Mesenteric fat pad (tissue), 1 donor: ENCODE results near the gene IFITM5. TPM values are rescaled to one million over a fixed set of nuclear protein-coding genes. Genes with fewer than 3 reads are reported as not detected.
"Not testable (repeated sequence)": the region's sequence is repeated elsewhere in the genome, so short reads cannot be mapped to it uniquely, and the experiment has no call there.

ENCODE experiments used
- DNase-seq: peaks from one replicate; pipeline ENCODE4 v3.0.0-alpha.2; 2020; ENCODE audit warnings: low spot score
- total RNA-seq: library from RNA; stranded (reverse); fragmentation: NEBNext Ultra II Directional; extraction: Animal tissue kit (Norgen Biotek cat#: 25700); gene quantifications from one replicate; pipeline ENCODE4 v1.2.1, GENCODE V29; 2021
- donor health status: DM: yes; HTN: yes; CAD: no.

Gene IFITM5
- total RNA-seq, 1 donor from 2014 or later: not detected

DNA sequence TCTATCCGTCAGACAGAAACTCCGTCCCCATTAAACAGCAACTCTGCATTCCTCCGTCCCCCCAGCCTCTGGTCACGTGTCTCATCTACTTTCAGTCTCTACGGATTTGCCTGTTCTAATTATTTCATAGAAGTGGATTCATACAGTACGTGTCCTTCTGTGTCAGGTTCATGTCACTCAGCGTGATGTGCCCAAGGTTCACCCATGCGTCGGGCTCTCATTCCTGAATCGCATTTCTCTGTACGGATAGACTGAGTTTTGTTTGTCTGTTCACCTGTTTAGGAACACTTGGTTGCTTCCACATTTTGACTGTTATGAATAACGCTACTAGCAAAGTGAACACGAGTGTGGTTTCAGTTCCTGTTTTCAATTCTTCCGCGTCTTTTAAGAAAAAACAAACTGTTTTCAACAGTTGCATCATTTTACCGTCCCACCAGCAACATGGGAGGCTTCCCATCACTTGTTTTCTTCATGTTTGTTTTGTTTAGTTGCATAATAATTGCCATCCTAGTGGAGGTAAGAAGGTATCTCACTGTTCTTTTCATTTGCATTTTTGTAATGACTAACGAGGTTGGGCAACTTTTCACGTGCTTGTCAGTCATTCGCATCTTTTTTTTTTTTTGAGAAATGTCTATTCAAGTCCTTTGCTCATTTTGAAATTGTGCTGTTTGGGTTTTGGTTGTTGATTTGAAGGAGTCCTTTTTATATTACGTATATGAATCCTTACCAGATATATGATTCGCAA lies 30.0 kb downstream of the IFITM5 start:
- no peak for DNase-seq

DNA sequence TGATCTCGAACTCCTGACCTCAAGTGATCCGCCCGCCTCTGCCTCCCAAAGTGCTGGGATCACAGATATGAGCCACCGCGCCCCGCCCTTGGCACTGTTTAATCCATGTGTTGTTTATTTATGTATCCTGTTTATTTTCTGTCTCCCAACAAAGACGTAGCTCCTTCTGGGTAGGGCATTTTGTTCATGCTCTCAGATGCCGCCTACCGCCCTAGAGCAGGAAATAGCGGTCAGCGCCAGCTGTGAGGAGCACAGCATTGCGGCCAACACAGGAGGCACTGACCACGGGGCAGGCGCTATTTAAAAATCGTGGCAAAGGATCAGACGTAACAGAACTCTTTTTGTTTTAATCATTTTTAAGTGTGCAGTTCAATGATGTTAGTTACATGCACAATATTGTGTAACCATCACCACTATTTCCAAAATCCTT lies 30.6 kb downstream of the IFITM5 start:
- DNase-seq: not testable (repeated sequence)

DNA sequence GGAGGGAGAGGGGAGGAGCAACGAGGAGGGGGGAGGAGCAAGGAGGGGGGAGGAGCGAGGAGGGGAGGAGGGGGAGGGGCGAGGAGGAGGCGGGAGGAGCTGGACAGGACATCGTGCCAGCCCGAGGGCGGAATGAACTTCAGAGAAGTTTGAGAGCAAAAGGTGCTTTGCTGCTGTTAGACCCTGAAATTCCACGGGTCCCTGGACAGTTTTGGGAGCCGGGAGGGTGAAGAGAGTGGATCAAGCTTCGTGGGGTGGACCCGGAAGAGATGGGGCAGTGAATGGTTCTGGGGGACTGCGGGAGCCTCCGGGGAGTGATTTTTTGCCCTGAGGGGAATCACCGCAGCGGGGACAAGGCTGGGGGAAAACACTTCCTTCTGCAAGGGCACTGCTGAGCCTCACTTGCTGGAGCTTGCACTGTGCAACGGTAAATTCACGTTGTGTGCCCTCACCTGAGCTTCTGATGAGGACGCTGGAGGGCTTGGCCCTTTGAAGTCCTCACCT lies 31.8 kb downstream of the IFITM5 start:
- DNase-seq: no peak

DNA sequence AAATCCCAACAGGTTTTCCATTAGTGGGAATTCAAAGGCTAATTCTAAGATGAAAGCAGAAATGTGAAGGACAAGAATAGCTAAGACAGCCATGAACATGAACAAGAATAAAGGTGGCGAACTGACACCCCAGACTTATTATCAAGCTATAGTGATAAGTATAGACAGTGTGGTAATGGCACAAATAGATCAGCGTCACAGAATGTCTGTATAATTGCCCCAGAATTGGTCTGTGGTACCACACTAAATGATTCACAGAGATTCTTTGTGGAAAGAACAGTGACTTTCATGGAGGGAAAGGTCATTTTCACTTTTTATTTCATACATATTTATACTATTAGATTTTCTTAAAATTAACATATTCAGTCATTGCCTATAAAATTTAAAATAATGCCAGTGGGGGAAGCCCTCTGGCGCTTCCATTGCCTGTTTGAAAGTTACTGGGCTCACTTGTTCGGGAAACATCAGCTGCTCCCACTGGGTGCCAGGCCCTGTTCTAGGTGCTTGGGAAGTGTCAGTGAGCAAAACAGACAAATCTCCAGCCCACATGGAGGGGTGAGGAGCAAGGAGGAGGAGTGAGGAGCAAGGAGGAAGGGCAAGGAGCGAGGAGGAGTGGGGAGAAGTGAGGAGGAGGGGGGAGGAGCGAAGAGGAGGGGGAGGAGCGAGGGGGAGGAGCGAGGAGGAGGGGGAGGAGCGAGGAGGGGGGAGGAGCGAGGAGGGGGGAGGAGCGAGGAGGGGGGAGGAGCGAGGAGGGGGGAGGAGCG lies 32.5 kb downstream of the IFITM5 start:
- DNase-seq: no peak

DNA sequence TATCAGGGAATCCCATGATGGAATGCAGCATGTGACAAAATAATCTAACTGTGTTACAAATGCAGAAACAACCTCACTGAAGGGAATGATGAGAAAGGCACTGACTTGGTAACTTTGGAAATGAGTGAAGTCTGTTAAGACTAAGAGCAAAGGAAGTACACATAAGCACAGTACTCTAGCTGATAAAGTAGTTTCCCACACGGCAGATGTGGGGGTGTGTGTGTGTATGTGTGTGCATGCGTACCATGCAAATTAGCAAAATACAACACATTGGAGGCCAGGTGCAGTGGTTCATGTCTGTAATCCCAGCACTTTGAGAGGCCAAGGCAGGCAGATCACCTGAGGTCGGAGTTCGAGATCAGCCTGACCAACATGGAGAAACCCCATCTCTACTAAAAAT lies 37.7 kb downstream of the IFITM5 start:
- DNase-seq: no peak

DNA sequence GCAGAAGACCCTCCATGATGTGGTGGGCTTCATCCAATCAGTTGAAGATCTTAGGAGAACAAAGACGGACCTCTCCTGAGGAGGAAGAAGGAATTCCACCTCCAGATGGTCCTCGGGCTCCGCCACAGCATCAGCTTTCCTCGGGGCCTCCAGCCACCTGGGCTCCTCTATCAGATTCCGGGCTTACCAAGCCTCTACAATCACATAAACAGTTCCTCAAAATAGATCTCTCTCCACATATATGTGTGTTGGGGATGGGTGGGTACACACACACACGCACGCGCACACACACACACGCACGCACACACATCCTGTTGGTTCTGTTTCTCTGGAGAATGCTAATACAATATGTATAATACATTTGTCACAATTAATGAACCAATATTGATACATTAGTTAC lies 39.9 kb downstream of the IFITM5 start:
- DNase-seq: no peak

DNA sequence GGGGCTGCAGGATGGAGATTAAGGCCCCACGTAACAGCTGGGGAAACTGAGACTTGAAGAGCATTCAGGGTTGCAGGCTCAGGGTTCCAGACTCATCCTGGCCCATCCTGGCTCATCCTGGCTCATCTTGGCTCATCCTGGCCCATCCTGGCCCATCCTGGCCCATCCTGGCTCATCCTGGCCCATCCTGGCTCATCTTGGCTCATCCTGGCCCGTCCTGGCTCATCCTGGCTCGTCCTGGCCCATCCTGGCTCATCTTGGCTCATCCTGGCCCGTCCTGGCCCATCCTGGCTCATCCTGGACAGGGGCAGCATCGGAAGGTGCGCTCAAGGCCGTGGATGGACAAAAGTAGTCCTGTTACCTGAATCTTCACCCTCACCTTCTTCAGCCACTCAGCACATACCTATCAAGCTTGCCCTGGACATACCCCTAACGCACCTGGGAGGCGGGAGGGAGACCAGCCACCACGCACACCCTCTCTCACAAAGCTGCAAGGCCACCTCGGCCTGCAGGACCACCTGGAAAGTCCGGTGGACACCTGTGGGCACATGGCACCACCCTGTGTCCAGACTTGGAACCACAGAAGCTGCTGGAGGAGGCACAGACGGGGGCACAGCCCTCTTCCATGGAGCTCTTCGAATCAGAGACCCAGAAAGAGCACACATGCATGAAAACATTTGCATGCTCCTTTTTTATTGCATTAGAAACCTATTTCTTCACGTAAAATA lies 41.4 kb downstream of the IFITM5 start:
- DNase-seq: no peak

DNA sequence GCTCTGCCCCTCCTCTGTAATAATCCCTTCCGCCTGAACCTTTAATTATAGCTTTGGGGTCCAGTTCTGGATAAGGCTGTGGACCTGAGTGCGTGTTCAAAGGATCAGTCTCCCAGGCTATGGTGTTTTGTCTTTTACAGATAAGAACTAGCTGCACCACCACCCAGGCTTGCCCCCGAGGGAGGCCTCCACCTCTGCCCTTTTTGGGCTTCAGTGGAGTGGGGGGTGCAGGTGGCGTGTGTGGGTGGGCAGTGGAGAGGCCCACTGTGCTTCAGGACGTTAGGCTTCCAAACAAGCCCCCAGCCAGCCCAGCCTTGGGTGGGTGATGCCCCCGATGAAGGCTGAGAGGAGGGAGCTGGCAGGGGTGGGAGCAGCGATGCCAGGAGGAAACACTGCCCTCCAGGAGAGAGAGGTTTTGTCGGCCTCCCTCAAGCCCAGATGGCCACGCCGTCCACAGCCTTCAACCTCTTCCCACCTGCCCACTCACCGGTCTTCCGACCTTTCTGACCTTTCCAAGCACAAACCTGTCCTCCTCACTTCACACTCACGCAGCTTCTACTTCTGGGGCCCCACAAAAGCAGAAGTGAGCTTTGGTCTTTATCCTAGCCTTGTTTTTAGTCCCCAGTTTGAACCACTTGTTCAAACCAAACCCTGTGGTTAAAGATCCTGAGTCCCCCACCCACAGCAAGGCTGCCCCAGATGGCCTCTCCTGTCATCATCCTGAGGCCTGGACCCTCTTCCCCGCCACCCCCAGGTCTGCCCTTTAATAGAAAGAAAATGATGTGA lies 42.2 kb downstream of the IFITM5 start:
- DNase-seq: no peak

DNA sequence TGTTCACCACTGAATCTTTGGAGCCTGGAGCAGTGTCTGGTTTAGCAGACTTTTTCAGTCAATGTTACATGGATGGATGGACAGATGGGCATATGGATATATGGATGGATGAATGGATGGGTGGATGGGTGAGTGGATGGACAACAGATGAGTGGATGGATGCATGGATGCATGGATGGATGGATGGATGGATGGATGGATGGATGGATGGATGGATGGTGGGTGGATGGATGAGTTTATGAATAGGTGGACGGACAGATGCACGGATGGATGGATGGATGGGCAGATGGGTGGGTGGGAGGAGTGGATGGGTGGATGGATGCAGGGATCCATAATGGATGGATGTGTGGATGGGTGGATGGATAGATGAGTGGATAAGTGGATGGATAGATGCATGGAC lies 43.5 kb downstream of the IFITM5 start:
- no peak for DNase-seq

DNA sequence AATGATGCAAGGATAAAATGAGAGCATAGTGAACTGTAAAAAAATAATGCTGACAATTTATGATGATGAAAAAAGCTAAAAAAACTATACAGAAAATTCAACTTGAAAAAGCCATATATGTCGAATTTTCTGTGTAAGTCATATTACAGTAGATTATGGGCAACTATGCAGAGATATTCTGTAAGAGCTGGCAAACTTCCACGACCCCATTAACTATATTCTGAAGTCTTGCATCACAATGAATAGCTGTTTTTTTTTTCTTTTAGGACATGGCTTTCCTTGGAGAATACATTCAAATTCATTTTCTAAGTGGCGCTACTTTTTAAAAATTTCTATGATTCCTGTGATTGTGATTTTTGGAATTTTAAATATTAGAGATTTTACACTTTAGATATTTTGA lies 44.1 kb downstream of the IFITM5 start:
- DNase-seq: no peak

DNA sequence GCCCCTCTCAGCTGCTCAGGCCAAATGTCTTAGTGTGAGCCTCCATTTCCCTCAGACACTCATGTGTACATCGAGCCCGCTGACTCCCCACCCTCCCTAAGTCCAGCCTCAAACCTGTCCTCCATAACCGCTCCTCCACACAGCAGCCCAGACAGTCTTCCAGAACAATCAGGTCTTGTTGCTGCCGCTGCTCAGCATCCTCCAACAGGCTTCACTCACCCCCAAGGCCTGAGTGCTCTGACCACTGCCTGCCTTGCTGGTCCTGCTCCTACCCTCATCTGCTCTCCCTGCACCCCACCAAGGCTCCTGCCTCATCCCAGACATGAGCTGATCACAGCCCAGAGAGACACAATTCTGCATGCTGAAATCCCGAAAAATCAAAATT lies 45.4 kb downstream of the IFITM5 start:
- no peak for DNase-seq

DNA sequence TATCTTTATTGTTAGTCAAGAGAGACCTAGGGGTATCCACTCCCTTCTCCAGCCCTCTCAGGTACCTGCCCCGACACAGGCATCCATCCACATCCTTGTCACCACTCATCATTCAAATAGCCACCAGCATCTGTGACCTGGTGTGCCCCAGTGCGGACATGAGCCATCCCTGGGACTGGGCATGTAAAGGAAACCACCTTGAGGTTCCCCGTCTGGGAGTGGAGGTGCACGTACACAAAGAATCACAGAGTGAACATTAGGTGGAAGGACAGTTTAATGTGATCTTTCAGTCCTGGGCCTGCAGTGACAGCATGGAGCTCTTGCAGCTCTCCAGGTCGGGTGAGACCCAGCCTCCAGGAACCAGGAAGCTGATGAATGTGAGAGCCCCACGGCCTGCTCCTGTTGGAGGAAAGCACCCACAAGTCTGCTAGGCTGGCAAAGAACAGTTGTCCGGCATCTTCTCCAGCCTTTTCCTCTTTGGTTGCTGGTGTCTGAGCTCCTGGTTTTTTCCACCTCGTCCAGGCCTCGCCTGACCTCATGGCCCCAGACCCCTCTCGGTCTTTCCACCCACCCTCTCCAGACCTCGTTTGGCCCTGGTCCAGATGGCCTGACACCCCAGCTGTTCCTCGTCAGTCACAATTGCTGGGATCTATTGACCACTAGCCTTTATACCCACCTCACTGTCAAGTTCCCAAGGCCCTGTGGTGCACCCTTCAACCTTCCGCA lies 46.0 kb downstream of the IFITM5 start:
- DNase-seq: no peak

DNA sequence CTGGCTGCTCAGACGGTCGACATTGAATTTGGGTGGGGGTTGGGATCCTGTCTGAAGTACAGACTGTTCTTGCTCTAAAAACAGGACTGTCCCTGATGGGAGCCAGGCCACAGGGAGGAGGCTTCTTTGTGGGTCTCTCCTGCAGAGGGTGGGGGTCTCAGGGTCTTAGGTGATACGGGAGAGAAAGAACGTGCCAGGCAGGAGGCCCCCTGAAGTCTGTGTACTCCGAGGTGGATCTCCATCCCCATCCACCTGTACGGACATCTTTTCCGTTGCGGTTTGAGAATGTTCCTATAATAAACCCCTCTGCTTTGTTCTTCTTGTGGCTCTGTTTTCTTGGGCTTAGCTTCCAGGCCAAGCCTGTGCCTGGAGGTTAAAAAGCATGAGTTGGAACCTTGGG lies 46.7 kb downstream of the IFITM5 start:
- DNase-seq: no peak

DNA sequence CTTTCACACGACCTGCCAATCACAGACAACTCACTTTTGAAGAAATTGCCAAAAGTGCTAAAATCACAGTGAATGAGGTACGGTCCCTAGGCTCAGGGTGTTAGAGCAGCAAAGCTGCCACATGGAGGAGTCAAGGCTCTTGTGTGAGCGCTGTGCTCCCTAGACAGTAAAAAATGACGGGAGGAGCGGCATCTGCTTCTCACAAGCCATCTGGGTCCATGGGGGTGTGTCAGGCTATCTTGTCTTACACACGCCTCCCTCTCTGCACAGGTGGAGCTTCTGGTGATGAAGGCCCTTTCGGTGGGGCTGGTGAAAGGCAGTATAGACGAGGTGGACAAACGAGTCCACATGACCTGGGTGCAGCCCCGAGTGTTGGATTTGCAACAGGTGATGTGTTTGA lies 47.8 kb downstream of the IFITM5 start:
- no peak for DNase-seq

DNA sequence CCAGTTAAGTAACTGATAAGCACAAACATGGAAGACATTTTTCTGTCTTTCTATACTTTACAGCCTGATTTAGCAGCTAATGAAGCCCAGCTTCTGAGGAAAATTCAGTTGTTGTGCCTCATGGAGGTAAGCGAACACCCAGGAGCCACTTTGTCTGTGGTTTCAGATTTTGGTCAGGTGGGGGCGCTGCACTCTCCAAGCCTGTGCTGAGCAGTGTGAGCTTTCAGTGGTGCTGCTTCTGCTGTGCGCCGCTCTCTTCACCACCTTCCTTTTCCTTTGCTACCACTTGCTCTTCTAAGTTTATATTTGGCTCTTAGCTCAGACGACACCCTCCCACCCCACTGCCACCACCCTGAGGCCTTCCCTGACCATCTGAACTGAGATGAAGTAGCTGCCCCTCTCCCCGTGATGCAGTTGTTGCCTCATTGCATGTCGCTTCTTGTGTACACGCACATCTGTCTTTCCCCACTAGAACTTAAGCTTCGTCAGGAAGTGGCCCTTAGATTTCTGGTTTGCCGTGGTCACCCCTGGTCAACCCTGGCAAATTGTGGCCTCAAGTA lies 48.5 kb downstream of the IFITM5 start:
- DNase-seq: no peak

DNA sequence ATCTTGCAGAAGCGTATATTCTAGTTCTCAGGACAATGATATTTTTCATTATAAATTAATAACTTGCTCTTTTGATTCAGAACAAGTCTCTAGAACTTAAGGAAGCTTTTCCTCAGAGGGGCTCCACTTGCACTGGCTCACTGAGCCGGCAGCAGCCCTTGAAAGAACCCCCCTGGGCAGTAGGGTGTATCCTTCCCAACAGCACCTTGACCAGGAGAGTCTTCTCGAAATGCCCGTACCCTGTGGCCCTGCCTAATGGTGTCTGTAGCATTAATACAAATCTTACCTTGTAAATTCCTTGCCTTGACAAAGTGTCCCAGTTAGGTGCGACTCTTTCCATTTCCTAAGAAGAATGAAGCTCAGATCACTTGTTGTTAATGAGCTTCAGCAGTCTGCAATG lies 49.1 kb downstream of the IFITM5 start:
- DNase-seq: no peak

DNA sequence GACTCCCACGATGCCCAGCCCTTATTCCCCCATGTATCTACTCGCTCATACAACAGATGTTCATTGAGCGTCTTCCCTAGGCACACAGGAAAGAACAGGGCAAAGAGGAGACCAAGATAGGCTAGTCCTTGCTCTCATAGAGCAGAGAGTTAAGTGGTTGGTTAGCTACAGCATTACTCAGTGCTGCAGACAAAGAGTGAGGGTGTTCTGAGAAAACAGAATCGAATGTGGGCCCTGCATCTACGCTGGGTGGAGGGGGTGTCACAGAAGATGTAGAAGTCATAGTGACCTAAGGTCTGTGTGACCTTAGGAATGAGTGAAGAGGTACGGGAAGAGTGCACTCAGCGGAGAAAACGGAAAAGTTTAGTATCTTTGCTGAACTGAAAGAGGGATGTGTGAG lies 50.3 kb downstream of the IFITM5 start:
- no peak for DNase-seq
